Effector memory CD4-positive, alpha-beta T cell (primary cell): ENCODE measurements around the gene CUX1.

Experiments
- DNase-seq, 3 donors: peaks; one replicate each; pipeline ENCODE4 v3.0.0-alpha.2; 2020
- H3K27ac ChIP-seq: 2 replicates; pipeline ENCODE4 v1.7.0; 2013; ENCODE audit warnings: mild to moderate bottlenecking, low read length, moderate library complexity; ENCODE audit not compliant: insufficient read depth, poor library complexity, severe bottlenecking
- H3K27me3 ChIP-seq: replicated peaks from 2 replicates; pipeline ENCODE4 v1.7.0; 2013; ENCODE audit warnings: mild to moderate bottlenecking, low read length; ENCODE audit not compliant: insufficient read depth, control insufficient read depth, poor library complexity, severe bottlenecking
- H3K36me3 ChIP-seq: 2 replicates; pipeline ENCODE4 v1.7.0; 2013; ENCODE audit warnings: mild to moderate bottlenecking, low read length, moderate library complexity; ENCODE audit not compliant: control insufficient read depth, insufficient read depth
- H3K4me1 ChIP-seq: 2 replicates; pipeline ENCODE4 v1.7.0; 2013; ENCODE audit warnings: low read length, mild to moderate bottlenecking; ENCODE audit not compliant: control insufficient read depth, insufficient read depth, poor library complexity, severe bottlenecking
- H3K4me3 ChIP-seq: 2 replicates; pipeline ENCODE4 v1.7.0; 2013; ENCODE audit warnings: low read length, low read depth, mild to moderate bottlenecking; ENCODE audit not compliant: insufficient read depth, poor library complexity, severe bottlenecking
- H3K9me3 ChIP-seq: 2 replicates; pipeline ENCODE4 v1.7.0; 2013; ENCODE audit warnings: mild to moderate bottlenecking, low read length, moderate library complexity; ENCODE audit not compliant: control insufficient read depth

CUX1 gene

GRCh38 chr7:102254521-102254920, 437.1 kb downstream of the CUX1 start:
- no peak for DNase-seq
- Histone ChIP-seq H3K27me3 (no peaks in the 10 kb centered on the region), H3K9me3 (no peaks in the 10 kb centered on the region), H3K36me3 (no peaks in the 10 kb centered on the region), H3K4me3 (no peak overlapping the region), H3K27ac (no peak overlapping the region), H3K4me1 (no peaks in the 10 kb centered on the region)

- DNase-seq = no peak
- H3K36me3 ChIP-seq = no peaks in the 10 kb centered on the region
- no peaks in the 10 kb centered on the region for H3K9me3 ChIP-seq
- H3K4me3 ChIP-seq = no peak overlapping the region
- H3K4me1 ChIP-seq = no peaks in the 10 kb centered on the region
- no peak overlapping the region for H3K27ac ChIP-seq
- no peaks in the 10 kb centered on the region for H3K27me3 ChIP-seq
Observed at GRCh38 chr7:102255501-102255900, 438.1 kb downstream of the CUX1 start.

GRCh38 chr7:102255916-102256315, 438.5 kb downstream of the CUX1 start:
- no peak for DNase-seq
- H3K4me3 ChIP-seq = no peak overlapping the region
- H3K36me3 ChIP-seq = no peaks in the 10 kb centered on the region
- H3K27me3 ChIP-seq = no peaks in the 10 kb centered on the region
- H3K9me3 ChIP-seq = no peaks in the 10 kb centered on the region
- H3K27ac ChIP-seq = no peak overlapping the region
- H3K4me1 ChIP-seq = no peaks in the 10 kb centered on the region

- no peaks in the 10 kb centered on the region for H3K9me3 ChIP-seq
- H3K4me1 ChIP-seq = no peaks in the 10 kb centered on the region
- H3K36me3 ChIP-seq = no peaks in the 10 kb centered on the region
- DNase-seq = no peak
- no peak overlapping the region for H3K27ac ChIP-seq
- no peak overlapping the region for H3K4me3 ChIP-seq
- no peaks in the 10 kb centered on the region for H3K27me3 ChIP-seq
Observed at GRCh38 chr7:102258073-102258748, 440.8 kb downstream of the CUX1 start.

- no peaks in the 10 kb centered on the region for H3K27me3 ChIP-seq
- H3K36me3 ChIP-seq = no peaks in the 10 kb centered on the region
- no peak for DNase-seq
- H3K4me3 ChIP-seq = no peak overlapping the region
- no peaks in the 10 kb centered on the region for H3K4me1 ChIP-seq
- no peaks in the 10 kb centered on the region for H3K9me3 ChIP-seq
- no peak overlapping the region for H3K27ac ChIP-seq
Observed at GRCh38 chr7:102258749-102259107, 441.3 kb downstream of the CUX1 start.

DNA sequence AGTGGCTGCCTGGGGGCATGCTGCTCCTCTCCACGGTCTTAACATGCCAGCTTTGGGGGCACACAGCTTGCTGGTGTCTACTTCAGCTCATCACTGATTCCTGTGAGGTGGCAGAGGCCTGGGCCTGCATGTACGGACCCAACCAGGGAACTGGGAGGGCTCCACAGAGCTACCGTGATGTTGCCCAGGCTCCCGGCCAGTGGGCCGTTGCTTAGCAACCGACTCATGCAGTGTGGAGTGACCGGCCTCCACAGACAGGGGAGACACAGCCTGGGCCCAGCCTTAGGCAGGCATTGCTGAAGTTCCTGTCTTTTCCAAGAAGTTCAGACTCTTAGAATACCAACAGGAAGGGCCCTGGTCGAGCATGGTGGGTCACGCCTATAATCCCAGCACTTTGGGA, 443.4 kb downstream of the CUX1 start:
- H3K27ac ChIP-seq = no peak overlapping the region
- no peak for DNase-seq

GRCh38 chr7:102261451-102261850, 444.0 kb downstream of the CUX1 start:
- no peaks in the 10 kb centered on the region for H3K9me3 ChIP-seq
- H3K36me3 ChIP-seq = no peaks in the 10 kb centered on the region
- H3K27me3 ChIP-seq = no peaks in the 10 kb centered on the region
- H3K27ac ChIP-seq = no peak overlapping the region
- DNase-seq = no peak
- H3K4me3 ChIP-seq = no peak overlapping the region
- no peaks in the 10 kb centered on the region for H3K4me1 ChIP-seq

More for the DNA sequence above, 443.4 kb downstream of the CUX1 start:
- no peaks in the 10 kb centered on the region for H3K27me3 ChIP-seq
- no peak overlapping the region for H3K4me3 ChIP-seq
- H3K36me3 ChIP-seq = no peaks in the 10 kb centered on the region
- H3K9me3 ChIP-seq = no peaks in the 10 kb centered on the region
- no peaks in the 10 kb centered on the region for H3K4me1 ChIP-seq

- Histone ChIP-seq H3K4me3 (no peak overlapping the region), H3K36me3 (no peaks in the 10 kb centered on the region), H3K27me3 (no peaks in the 10 kb centered on the region), H3K27ac (no peak overlapping the region), H3K4me1 (no peaks in the 10 kb centered on the region), H3K9me3 (no peaks in the 10 kb centered on the region)
- no peak for DNase-seq
Observed at GRCh38 chr7:102262546-102262945, 445.1 kb downstream of the CUX1 start.

DNA sequence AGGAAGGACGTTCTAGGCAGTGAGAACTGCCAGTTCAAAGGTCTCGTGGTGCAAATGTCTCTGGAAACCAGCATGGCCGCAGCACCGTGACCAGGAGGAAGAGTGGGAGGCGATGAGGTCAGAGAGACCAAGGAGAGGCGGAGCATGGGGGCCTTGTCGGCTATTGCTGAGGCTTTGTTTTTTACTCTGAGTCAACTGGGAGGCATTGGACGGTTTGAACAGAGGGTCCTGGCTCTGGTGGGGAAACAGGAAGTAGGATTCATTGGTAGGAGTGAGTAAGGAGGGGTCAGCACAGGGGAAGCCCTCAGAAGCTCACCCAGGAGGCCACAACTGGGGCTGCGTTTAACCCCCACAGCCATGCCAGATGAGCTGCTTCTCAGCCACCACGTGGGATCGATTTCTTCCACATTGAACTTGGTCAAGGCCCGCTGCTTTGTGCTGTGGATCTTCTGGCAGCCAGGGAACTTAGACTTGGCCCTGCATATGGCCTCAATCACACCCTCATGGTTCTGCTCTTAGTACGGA, 447.0 kb downstream of the CUX1 start:
- no peak for DNase-seq
- Histone ChIP-seq H3K4me1 (no peaks in the 10 kb centered on the region), H3K9me3 (no peaks in the 10 kb centered on the region), H3K27me3 (no peaks in the 10 kb centered on the region), H3K4me3 (no peak overlapping the region), H3K27ac (no peak overlapping the region), H3K36me3 (no peaks in the 10 kb centered on the region)

- no peak overlapping the region for H3K27ac ChIP-seq
- H3K36me3 ChIP-seq = no peaks in the 10 kb centered on the region
- H3K4me3 ChIP-seq = no peak overlapping the region
- no peaks in the 10 kb centered on the region for H3K27me3 ChIP-seq
- H3K4me1 ChIP-seq = no peaks in the 10 kb centered on the region
- H3K9me3 ChIP-seq = no peaks in the 10 kb centered on the region
- DNase-seq = no peak
Observed at GRCh38 chr7:102266541-102266940, 449.1 kb downstream of the CUX1 start.
